ENCODE data around the gene NIP7. TPM values are rescaled to one million over a fixed set of nuclear protein-coding genes. Genes with fewer than 3 reads are reported as not detected.

NIP7 gene
- total and polyA plus RNA-seq, 2 experiments from 2014 or later, result 30.4 to 47.4 TPM

DNA sequence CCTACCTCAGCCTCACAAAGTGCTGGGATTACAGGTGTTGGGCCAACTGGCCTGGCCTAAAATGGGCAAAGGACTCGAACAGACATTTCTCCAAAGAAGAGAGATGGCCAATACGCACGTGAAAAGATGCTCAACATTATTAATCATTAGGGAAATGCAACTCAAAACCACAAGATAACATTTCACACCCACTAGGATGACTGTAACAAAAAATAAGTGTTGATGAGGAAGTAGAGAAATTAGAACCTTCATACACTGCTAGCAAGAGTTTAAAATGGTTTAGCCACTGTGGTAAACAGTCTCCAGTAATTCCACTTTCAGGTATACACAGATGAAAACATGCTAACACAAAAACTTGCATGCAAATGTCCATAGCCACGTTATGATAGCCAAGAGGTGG is 6.4 kb downstream of the NIP7 start:
- Mint-ChIP-seq H3K27ac (no peak overlapping the region), H3K9me3 (no peaks in the 10 kb centered on the region), H3K36me3 (ENCODE audit: low read depth) (peaks cover 37% of the 10 kb centered on the region), H3K4me3 (no peak overlapping the region), H3K27me3 (ENCODE audit: insufficient read depth, low read depth, poor library complexity) (no peaks in the 10 kb centered on the region), H3K4me1 (peaks cover 7% of the 10 kb centered on the region; the same call in 2 of the 3 replicates)
- no peaks in the 10 kb centered on the region for H3K27me3 ChIP-seq (ENCODE audit: insufficient read depth)
- no peak overlapping the region for H2AFZ ChIP-seq
- no peaks in the 10 kb centered on the region for H3K9me2 ChIP-seq (ENCODE audit: insufficient read depth)
- TF ChIP-seq, protein P1, sequence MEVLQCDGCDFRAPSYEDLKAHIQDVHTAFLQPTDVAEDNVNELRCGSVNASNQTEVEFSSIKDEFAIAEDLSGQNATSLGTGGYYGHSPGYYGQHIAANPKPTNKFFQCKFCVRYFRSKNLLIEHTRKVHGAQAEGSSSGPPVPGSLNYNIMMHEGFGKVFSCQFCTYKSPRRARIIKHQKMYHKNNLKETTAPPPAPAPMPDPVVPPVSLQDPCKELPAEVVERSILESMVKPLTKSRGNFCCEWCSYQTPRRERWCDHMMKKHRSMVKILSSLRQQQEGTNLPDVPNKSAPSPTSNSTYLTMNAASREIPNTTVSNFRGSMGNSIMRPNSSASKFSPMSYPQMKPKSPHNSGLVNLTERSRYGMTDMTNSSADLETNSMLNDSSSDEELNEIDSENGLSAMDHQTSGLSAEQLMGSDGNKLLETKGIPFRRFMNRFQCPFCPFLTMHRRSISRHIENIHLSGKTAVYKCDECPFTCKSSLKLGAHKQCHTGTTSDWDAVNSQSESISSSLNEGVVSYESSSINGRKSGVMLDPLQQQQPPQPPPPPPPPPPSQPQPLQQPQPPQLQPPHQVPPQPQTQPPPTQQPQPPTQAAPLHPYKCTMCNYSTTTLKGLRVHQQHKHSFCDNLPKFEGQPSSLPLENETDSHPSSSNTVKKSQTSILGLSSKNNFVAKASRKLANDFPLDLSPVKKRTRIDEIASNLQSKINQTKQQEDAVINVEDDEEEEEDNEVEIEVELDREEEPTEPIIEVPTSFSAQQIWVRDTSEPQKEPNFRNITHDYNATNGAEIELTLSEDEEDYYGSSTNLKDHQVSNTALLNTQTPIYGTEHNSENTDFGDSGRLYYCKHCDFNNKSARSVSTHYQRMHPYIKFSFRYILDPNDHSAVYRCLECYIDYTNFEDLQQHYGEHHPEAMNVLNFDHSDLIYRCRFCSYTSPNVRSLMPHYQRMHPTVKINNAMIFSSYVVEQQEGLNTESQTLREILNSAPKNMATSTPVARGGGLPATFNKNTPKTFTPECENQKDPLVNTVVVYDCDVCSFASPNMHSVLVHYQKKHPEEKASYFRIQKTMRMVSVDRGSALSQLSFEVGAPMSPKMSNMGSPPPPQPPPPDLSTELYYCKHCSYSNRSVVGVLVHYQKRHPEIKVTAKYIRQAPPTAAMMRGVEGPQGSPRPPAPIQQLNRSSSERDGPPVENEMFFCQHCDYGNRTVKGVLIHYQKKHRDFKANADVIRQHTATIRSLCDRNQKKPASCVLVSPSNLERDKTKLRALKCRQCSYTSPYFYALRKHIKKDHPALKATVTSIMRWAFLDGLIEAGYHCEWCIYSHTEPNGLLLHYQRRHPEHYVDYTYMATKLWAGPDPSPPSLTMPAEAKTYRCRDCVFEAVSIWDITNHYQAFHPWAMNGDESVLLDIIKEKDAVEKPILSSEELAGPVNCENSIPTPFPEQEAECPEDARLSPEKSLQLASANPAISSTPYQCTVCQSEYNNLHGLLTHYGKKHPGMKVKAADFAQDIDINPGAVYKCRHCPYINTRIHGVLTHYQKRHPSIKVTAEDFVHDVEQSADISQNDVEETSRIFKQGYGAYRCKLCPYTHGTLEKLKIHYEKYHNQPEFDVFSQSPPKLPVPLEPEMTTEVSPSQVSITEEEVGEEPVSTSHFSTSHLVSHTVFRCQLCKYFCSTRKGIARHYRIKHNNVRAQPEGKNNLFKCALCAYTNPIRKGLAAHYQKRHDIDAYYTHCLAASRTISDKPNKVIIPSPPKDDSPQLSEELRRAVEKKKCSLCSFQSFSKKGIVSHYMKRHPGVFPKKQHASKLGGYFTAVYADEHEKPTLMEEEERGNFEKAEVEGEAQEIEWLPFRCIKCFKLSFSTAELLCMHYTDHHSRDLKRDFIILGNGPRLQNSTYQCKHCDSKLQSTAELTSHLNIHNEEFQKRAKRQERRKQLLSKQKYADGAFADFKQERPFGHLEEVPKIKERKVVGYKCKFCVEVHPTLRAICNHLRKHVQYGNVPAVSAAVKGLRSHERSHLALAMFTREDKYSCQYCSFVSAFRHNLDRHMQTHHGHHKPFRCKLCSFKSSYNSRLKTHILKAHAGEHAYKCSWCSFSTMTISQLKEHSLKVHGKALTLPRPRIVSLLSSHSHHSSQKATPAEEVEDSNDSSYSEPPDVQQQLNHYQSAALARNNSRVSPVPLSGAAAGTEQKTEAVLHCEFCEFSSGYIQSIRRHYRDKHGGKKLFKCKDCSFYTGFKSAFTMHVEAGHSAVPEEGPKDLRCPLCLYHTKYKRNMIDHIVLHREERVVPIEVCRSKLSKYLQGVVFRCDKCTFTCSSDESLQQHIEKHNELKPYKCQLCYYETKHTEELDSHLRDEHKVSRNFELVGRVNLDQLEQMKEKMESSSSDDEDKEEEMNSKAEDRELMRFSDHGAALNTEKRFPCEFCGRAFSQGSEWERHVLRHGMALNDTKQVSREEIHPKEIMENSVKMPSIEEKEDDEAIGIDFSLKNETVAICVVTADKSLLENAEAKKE (CRISPR knock-in tag; IDR thresholded peaks at IDR 0.05), result no peak
- TF ChIP-seq, protein P2, sequence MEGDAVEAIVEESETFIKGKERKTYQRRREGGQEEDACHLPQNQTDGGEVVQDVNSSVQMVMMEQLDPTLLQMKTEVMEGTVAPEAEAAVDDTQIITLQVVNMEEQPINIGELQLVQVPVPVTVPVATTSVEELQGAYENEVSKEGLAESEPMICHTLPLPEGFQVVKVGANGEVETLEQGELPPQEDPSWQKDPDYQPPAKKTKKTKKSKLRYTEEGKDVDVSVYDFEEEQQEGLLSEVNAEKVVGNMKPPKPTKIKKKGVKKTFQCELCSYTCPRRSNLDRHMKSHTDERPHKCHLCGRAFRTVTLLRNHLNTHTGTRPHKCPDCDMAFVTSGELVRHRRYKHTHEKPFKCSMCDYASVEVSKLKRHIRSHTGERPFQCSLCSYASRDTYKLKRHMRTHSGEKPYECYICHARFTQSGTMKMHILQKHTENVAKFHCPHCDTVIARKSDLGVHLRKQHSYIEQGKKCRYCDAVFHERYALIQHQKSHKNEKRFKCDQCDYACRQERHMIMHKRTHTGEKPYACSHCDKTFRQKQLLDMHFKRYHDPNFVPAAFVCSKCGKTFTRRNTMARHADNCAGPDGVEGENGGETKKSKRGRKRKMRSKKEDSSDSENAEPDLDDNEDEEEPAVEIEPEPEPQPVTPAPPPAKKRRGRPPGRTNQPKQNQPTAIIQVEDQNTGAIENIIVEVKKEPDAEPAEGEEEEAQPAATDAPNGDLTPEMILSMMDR (conservative IDR thresholded peaks at IDR 0.05; ENCODE audit: low read depth in 2 of 2), result no peak
- TF ChIP-seq, protein P3, sequence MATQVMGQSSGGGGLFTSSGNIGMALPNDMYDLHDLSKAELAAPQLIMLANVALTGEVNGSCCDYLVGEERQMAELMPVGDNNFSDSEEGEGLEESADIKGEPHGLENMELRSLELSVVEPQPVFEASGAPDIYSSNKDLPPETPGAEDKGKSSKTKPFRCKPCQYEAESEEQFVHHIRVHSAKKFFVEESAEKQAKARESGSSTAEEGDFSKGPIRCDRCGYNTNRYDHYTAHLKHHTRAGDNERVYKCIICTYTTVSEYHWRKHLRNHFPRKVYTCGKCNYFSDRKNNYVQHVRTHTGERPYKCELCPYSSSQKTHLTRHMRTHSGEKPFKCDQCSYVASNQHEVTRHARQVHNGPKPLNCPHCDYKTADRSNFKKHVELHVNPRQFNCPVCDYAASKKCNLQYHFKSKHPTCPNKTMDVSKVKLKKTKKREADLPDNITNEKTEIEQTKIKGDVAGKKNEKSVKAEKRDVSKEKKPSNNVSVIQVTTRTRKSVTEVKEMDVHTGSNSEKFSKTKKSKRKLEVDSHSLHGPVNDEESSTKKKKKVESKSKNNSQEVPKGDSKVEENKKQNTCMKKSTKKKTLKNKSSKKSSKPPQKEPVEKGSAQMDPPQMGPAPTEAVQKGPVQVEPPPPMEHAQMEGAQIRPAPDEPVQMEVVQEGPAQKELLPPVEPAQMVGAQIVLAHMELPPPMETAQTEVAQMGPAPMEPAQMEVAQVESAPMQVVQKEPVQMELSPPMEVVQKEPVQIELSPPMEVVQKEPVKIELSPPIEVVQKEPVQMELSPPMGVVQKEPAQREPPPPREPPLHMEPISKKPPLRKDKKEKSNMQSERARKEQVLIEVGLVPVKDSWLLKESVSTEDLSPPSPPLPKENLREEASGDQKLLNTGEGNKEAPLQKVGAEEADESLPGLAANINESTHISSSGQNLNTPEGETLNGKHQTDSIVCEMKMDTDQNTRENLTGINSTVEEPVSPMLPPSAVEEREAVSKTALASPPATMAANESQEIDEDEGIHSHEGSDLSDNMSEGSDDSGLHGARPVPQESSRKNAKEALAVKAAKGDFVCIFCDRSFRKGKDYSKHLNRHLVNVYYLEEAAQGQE (IDR thresholded peaks at IDR 0.05; ENCODE audit: unreplicated experiment), result no peak
- TF ChIP-seq NANOG (IDR thresholded peaks at IDR 0.05; ENCODE audit: borderline replicate concordance), result no peak
- no peak for TF ChIP-seq CREB1 (CRISPR knock-in tag; IDR thresholded peaks at IDR 0.05; ENCODE audit: low read depth)
- TF ChIP-seq ZNF114 (CRISPR knock-in tag; IDR thresholded peaks at IDR 0.05), result no peak
- no peak for TF ChIP-seq STAT1 (IDR thresholded peaks at IDR 0.05; ENCODE audit: unreplicated experiment)
- no peak for TF ChIP-seq ZNF331 (CRISPR knock-in tag; IDR thresholded peaks at IDR 0.05; ENCODE audit: low read depth)
- TF ChIP-seq POLR2AphosphoS5 (IDR thresholded peaks at IDR 0.05; ENCODE audit: low read depth), result no peak
- TF ChIP-seq, protein P4, sequence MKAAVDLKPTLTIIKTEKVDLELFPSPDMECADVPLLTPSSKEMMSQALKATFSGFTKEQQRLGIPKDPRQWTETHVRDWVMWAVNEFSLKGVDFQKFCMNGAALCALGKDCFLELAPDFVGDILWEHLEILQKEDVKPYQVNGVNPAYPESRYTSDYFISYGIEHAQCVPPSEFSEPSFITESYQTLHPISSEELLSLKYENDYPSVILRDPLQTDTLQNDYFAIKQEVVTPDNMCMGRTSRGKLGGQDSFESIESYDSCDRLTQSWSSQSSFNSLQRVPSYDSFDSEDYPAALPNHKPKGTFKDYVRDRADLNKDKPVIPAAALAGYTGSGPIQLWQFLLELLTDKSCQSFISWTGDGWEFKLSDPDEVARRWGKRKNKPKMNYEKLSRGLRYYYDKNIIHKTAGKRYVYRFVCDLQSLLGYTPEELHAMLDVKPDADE (IDR thresholded peaks at IDR 0.05), result no peak
- no peak for TF ChIP-seq EZH2 (IDR thresholded peaks at IDR 0.05; ENCODE audit: low read depth, unreplicated experiment)
- no peak for TF ChIP-seq JUNB (IDR thresholded peaks at IDR 0.05; ENCODE audit: unreplicated experiment)
- no peak for TF ChIP-seq EZH2phosphoT487 (IDR thresholded peaks at IDR 0.05; ENCODE audit: unreplicated experiment)
- no peak overlapping the region for H3K4me3 ChIP-seq
- H3K36me3 ChIP-seq (ENCODE audit: insufficient read depth), result peaks cover 30% of the 10 kb centered on the region
- ATAC-seq, result no peak
- peaks cover 15% of the 10 kb centered on the region for H3K79me2 ChIP-seq (replicated peaks; ENCODE audit: insufficient read depth)
- H3K27ac ChIP-seq (ENCODE audit: low read depth), result no peak overlapping the region
- peaks cover 11% of the 10 kb centered on the region; the same call in 1 of the 2 replicates for H3F3A ChIP-seq (replicated peaks; ENCODE audit: low read depth)
- H4K20me1 ChIP-seq (replicated peaks; ENCODE audit: insufficient read depth), result no peaks in the 10 kb centered on the region
- DNase-seq (ENCODE audit: low spot score), result no peak
- H3K4me1 ChIP-seq (ENCODE audit: insufficient read depth), result 0 out of 2 replicates have a peak, but pooled peaks cover 1% of the 10 kb centered on the region
- no peak overlapping the region for H3K4me2 ChIP-seq
